Activated CD4-positive, alpha-beta T cell treated with anti-CD3 and anti-CD28 coated beads for 48 hours (primary cell): ENCODE measurements around the gene TTLL5.
"Not testable (repeated sequence)": the region's sequence is repeated elsewhere in the genome, so short reads cannot be mapped to it uniquely, and the experiment has no call there.

ENCODE experiments used
- DNase-seq: peaks from one replicate; pipeline ENCODE4 v3.0.0-alpha.2; 2020

Gene TTLL5

GRCh38 chr14:75649337-75649736 is 11.7 kb upstream of the TTLL5 start:
- DNase-seq = no peak

DNA sequence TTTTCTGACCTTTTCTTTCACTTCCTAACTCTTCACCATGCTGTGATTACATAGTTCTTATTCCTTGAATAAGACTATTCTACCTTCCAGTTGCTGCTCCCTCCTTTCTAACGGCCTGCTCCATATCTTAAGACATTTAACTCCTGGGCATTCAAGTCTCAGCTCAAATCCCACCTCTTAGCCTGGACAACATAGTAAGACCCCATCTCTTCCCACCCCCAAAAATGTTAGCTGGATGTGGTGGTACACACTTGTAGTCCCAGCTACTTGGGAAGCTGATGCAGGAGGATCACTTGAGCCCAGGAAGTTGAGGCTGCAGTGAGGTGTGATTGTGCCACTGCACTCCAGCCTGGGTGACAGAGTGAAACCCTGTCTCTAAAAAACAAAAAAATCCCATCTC is 11.3 kb upstream of the TTLL5 start:
- DNase-seq = no peak

- no peak for DNase-seq
Observed at GRCh38 chr14:75650253-75651058, 10.6 kb upstream of the TTLL5 start.

DNA sequence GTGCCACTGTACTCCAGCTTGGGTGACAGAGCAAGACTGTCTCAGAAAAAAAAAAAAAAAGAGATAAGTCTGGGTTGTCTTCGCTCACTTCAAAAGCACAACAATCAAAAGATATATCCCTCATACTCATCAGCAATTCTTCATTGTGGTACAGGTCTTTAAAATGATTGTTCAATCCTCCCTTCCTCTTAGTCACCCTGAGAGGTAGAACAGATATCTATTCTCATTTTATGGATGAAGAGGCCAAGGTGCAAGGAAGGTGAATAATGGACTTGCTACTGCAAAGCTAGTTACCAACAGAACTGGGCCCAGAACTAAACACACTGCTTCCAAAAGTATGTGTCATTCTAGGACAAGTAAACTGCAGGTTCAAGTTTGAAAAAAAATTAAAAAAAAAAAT is 7.5 kb upstream of the TTLL5 start:
- DNase-seq = no peak

DNA sequence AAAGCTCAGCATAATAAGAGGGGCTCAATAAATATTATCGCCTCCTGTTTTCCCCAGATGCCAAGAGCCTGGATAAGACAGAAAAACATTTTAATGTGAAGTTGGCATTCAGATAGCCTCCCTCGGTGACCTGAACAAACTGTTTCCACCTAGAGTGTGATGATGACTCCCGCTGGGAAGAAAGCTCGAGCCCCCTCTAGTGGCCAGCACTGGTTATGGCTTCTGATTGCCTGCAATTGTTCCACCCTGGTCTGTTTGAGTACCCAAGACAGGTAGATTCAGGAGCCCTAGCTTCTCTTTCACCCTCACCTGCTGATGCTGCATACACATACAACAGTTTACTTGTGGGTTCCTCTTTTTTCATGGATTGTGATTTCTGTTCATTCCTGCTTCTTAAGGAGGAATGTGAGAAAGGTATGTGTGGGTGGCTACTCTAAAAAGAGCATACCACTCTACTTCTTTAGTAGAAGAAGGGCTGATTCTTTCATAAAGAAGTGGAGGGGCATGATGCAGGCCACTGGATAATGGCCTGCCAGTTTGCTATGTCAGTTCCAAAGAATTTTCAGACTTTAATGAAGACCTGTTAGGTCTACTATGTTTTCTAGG is 6.8 kb upstream of the TTLL5 start:
- DNase-seq = peak; percentile 89

DNA sequence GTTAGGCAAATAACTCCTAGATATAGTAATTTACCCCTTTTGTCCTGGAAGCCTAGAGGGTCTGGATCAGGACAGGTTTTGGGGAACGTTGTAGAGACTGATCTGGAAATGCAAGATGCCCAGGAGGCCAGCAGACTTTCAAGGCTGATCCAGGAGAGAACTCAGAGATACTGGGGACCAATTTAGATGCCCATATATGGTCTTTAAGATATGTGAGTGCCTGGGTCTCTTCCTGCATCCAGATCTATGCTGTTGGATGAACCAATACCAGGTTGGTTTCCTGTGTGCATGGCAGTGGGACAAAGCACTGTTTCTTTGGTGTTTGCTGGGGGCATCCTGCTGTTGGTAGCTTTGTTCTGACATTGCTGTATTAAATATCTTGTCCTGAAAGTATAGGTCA is 5.8 kb upstream of the TTLL5 start:
- no peak for DNase-seq

DNA sequence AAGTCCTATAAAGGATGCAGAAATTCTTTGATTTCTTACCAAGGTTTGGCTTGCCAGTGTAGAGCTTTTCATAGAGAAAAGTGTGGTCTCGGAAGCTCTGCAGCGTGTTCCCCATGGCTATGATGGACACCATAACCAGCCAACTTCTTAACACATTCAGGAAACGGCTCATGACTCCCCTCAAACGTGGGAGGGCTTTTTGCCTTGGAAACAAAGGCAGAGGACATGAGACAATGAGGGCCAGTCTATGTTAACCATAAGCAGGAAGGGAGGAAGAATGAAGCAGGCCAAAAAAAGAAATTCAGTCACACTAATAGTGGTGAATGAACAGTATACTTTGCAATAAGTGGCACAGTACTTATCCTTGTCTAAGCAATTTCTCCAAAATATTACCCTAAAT is 3.7 kb upstream of the TTLL5 start:
- DNase-seq = no peak

- DNase-seq = no peak
Observed at GRCh38 chr14:75658957-75659356, 2.1 kb upstream of the TTLL5 start.

DNA sequence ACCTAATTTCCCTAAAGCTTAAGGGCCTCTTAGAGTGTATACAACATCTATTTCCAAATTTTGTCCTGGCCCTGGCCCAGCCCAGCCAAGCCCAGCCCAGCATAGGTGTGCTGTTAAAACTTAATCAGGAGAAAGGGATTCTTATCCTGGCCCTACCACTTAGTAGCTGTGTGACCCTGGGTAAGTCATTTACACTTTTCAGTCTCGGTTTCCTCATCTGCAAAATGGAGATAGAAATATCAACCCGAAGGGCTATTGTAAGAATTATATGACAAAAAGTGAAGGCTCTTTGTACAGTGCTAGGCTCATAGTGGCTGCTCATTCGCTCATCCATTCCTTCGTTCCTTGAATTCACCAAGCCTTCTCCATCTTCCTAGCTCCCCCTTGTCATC is 812 bp upstream of the TTLL5 start:
- no peak for DNase-seq

DNA sequence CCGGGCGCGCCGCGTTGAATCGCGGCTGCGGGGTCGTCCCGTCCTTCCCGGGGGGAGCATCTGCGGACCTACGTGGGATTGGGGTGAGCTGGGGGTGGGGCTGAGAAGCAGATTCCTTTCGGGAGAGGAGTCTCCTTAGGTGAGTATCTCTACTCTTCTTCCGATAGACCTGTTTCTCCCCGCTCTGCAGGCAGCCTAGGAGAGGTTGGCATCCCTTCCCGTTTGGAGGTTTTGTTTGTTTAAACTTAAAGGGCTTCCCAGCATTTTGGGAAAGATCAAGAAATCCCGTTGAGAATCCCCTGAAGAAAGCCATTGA is 411 bp downstream of the TTLL5 start:
- no peak for DNase-seq

DNA sequence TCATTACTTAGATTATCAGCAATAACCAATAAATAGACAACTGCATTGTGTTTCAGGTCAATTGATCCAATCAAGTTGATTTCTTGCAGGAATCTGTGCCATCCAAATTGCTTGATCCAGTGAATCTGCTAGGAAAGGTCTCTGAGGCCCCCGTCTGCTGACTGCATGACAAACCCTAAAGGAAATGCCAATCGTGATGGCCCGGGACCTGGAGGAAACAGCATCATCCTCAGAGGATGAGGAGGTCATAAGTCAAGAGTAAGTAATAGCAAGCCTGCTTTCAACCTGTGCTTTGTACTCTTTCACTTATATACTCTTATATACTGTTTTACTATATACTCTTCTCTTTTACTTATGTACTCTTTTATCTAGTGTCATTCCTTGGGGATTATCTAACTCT is 1.9 kb downstream of the TTLL5 start:
- DNase-seq = no peak

- no peak for DNase-seq
Observed at GRCh38 chr14:75667099-75667765, 6.2 kb downstream of the TTLL5 start.

- no peak for DNase-seq
Observed at GRCh38 chr14:75672605-75673192, 11.7 kb downstream of the TTLL5 start.

DNA sequence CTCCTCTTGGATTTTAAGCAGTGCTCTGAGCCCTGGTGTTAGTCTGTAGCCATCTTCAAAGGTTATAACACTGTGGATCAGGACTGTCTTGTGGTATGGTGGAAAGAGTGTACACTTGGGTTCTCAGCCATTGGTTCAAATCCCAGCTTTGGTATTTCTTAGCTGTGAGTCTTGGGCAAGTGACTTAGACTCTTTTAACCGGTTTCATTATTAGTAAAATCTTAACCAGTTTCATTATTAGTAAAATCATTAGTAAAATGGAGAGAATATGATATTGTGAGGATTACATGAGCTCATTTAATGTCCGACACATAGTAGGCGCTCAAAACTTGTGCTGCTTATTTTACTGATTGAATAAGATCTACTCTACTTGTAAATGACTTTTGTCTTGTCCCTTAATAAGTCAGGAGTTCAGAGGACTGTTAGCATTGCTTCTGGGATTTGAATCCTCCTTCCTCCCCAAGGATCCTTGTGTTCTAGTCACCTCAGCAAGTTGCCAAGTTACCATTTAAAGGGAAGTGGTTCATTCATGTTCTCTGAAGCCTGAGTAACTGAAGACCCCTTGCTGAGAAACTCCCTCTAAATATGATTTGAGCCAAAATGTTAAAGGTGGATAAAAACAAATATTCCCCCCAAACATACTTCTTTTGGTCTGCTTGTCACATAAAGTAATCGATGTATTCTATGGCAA is 12.4 kb downstream of the TTLL5 start:
- DNase-seq = no peak

DNA sequence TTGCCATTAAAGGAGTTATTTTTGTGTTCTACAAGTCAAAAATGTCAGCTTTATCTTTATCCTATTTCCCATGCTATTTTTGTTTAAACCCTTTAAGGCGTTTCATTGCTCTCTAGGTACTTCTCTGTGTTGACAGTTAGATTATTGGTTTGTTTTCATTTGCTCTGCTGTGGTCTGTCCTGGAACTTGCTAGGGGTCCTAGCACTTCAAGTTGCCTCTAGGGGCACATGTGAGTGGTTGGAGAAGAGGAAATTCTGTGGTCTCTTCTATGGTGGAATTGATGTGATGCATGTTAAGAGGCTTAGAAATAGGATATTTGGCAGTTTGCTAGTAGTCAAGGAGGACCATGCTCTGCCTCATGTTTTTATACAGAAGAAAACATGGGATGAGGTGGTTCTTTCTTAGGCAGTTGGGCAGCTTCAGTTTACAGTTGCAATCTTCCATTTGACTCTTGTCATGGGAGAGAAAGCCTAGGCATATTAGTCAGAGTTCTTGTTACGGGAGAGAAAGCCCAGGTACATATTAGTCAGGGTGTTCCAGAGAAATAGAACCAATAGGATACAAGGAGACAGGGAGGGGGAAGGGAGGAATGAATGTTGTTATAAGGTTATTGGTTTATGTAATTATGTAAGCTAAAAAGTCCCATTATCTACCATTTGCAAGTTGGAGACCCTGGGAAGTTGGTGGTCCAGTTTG is 14.4 kb downstream of the TTLL5 start:
- no peak for DNase-seq

- no peak for DNase-seq
Observed at GRCh38 chr14:75685910-75686309, 24.9 kb downstream of the TTLL5 start.

DNA sequence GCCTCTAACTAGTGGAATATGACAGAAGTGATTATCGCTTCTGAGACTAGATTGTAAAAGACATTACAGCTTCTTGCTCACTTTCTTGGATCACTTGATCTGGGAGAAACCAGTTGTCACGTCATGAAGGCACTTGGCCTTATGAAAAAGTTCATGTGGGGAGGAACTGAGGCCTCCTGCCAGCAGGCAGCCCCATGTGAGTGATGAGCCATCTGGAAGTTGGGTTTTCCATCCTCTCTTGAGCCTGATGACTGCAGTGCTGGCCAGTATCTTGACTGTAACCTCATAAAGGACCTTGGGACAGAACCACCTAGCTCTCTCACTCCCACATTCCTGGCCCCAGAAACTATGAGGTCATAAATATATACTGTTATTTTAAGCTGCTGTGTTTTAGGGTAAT is 28.0 kb downstream of the TTLL5 start:
- no peak for DNase-seq

GRCh38 chr14:75690010-75690409 is 29.0 kb downstream of the TTLL5 start:
- DNase-seq = no peak

GRCh38 chr14:75695025-75695424 is 34.0 kb downstream of the TTLL5 start:
- DNase-seq = not testable (repeated sequence)

GRCh38 chr14:75697386-75697785 is 36.3 kb downstream of the TTLL5 start:
- no peak for DNase-seq

GRCh38 chr14:75697918-75698317 is 36.9 kb downstream of the TTLL5 start:
- no peak for DNase-seq

DNA sequence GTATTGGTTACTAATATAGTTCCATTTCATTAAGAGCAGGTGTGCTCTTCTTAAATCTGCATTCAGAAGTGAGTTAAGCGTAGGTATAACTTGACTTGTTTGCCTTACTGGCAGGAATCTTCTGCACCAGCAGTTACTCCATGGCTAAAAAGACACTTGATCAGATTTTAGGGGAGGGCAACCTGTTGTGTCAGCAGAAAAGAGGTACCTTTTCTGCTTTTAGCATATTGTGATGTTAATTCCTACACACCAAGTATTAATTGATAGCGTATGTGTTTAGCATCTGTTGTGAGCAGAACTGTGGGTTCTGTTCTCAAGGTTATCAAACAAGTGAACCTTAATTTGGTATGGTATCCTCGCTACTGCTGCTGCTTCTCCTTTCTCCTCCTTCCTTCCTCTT is 38.3 kb downstream of the TTLL5 start:
- DNase-seq = no peak

- DNase-seq = no peak
Observed at GRCh38 chr14:75700295-75700694, 39.2 kb downstream of the TTLL5 start.
